GM12874 (cell line): ENCODE measurements around the gene SMARCA2.

ENCODE experiments used
- TF ChIP-seq, protein P1 (sequence below): IDR thresholded peaks from 2 replicates; pipeline ENCODE4 v1.5.1; 2011; ENCODE audit warnings: low read depth, mild to moderate bottlenecking, control low read depth, low read length, moderate library complexity; ENCODE audit not compliant: insufficient read depth

The SMARCA2 gene

DNA sequence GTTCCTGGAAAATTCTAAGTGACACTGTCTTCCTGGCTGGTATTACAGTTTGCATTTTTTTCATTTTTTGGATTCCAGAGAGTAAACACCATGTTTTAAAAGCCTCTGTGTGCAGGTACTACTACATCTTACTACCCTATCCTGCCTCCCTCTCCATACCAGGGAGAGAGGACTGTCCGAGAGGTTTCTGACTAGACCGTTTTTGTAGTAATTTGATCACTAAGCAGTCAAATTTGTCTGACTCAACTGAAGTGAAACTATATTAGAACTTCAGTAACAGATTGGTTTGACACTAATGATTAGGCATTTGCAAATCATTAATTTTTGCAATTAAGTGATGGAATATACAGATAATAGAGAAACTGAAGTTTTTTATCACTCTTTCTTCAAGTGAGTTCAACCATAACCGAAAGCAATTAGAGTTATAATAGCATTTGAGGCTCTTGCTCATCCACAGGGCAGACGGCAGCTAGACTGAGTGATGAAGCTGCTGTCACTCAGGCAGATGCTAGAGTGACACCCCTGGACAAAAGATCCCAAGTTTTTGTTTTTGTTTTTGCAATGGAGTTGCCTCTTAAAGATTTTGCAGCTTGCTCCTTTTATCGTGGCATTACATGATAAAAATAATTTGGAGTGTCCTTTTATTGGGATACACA is 44.3 kb downstream of the SMARCA2 start:
- TF ChIP-seq, protein P1, sequence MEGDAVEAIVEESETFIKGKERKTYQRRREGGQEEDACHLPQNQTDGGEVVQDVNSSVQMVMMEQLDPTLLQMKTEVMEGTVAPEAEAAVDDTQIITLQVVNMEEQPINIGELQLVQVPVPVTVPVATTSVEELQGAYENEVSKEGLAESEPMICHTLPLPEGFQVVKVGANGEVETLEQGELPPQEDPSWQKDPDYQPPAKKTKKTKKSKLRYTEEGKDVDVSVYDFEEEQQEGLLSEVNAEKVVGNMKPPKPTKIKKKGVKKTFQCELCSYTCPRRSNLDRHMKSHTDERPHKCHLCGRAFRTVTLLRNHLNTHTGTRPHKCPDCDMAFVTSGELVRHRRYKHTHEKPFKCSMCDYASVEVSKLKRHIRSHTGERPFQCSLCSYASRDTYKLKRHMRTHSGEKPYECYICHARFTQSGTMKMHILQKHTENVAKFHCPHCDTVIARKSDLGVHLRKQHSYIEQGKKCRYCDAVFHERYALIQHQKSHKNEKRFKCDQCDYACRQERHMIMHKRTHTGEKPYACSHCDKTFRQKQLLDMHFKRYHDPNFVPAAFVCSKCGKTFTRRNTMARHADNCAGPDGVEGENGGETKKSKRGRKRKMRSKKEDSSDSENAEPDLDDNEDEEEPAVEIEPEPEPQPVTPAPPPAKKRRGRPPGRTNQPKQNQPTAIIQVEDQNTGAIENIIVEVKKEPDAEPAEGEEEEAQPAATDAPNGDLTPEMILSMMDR, result no peak

DNA sequence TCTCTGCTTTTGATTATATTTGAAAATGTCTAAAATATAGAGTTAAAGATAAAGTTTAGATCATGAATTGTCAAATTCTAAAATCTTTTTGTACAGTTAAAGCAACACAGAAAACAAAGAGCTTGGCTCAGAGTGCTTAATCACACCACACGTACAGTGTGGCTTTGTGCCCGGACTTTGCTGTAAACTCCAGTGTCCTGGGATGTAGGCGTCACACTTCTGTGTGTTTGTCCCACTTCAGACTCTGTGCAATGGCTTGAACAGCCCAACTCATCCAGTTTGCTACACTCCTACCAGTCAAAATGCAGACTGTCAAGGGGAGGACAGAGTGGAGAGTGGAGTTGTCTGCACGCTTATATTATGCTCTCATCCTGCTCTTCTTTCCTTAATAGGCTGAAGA is 45.3 kb downstream of the SMARCA2 start:
- TF ChIP-seq, protein P1, result no peak

DNA sequence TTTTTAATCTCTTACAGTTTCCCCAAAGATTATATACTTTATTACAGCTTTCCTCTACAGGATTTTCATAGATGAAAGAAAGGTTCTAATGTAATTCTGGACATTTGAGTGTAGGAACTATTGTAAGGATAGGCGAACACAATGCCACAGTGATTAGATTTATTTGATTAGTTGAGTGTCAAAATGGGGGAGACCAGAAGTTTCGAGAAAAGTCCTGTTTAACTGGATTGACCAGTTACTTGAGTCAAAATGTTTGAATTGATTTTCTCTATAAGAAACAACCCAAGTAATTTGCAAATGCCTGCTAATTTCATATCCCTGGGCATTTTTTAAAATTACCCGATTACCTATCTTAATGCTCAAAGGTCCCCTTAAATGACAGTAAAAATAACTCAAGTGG is 50.6 kb downstream of the SMARCA2 start:
- TF ChIP-seq, protein P1, result no peak

DNA sequence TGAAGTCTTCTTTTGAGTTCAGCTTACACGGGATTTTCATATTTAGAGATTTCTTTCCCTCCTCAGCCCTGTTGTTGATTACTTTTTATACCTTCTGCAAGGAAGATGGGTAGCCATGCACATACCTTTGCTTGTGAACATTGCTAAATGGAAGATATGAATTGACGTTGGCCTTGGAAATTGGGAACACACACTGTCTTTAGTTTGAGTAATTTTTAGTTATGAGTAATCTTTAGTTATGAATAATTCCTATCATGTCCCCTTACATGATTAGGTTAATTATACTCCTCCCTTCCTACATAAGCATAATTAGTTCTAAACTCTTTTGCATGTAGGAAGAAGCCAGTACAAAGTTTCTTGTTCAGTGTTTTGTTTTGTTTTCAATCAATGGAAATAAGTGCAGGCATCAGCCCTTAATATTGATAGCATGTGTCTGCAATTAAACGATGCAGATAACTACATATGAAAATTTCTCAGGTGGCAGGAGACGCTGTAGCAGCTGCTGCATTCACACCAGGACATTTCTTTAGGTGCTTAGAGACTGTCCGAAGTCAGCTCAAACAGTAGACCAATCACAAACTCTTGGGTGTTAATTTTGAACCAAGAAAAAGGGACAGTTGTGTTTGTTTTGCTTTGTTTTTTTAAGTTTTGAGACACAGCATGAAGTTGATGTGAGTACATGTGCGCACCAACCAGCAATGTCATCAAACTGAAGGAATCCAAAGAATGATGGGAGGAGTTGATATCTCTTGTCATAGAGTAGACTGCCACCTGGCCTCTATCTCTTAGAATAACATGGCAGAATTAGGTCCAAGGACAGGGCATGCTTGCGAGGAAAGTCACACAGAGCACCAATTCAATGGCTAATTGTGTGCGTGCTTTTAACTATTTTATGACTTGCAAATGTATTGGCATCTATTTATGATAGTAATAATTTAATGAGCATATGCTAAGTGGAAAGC is 51.4 kb downstream of the SMARCA2 start:
- TF ChIP-seq, protein P1, result 0 out of 2 replicates have a peak, but pooled peaks have one; percentile 3

DNA sequence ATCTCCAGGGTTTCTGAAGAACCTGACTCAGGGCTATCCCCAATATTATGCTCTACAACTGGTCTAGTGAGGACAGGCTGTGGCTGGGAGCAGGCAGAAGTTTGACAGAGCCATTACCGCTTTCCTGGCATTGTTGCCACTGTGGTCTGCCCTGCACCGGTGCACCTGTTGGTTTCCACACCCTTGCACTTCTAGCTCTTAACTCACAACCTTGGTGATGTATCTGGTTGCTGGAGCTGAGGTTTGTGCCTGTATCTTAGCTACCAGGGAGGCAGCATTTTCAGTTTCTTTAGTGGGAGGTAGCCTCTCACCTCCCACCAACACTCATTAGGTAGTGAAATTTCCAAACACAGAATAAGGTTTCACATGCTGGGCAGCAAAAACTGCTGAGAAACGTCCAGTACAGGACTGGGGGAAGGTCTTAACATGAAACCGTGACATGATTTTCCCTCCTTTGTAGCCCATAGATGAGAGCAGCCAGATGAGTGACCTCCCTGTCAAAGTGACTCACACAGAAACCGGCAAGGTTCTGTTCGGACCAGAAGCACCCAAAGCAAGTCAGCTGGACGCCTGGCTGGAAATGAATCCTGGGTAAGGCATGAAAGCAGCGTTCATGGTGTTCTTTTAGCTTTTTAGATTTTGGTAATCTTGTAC is 57.7 kb downstream of the SMARCA2 start:
- TF ChIP-seq, protein P1, result no peak

DNA sequence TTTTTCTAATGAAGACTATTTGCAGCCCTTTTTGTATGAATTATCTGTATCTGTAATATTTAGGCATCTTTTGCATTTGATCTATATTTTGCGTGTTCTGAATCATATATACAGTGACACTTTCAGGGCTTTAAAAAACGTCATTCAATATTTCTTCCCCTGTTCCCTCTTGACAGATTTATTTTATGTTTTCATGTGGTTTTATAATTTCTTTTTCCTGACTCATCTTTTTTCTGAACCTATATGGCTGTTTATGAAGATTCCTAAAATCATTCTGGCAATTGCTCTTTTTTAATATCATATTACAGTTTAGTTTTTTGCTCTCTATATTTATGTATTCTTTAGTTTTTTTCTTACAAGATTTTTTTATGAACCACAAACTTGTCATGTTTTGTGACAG is 67.6 kb downstream of the SMARCA2 start:
- TF ChIP-seq, protein P1, result no peak

DNA sequence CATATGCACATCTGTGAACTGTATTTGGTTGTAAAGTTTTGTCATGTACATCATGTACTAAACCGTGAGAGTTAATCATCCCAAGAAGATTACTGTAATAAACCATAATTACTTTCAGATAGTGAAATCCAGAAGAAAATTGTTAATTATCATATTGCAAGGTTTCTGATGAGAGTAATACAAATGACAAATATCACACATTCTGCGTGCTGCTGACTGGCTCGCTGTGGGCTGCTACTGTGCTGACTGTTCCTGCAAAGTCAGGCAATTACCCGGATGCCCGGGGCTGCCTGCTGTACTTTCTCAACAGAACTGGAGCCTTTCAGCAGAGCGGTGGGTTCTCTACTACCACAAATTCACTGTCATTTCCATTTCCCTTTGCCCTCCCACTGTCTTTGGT is 68.3 kb downstream of the SMARCA2 start:
- TF ChIP-seq, protein P1, result no peak
